ENCODE results near the gene TSHZ3. TPM values are rescaled to one million over a fixed set of nuclear protein-coding genes. Genes with fewer than 3 reads are reported as not detected.

Gene TSHZ3
- total RNA-seq, 4 donors from 2014 or later, result 15.0 to 18.8 (median 18.1) TPM

- no peak overlapping the region for H3K27ac ChIP-seq
- no peaks in the 10 kb centered on the region for H3K9me3 ChIP-seq
- peaks cover 17 to 23% of the 10 kb centered on the region in 2 donors for H3K4me1 ChIP-seq
- no peak for DNase-seq
- intact Hi-C loops (cut with DNase I), result no loop called here
- H3K36me3 ChIP-seq, result no peaks in the 10 kb centered on the region
- TF ChIP-seq CTCF (IDR thresholded peaks at IDR 0.05), result no peak
- 76 to 84% methylated on average over 8 to 9 of the region's 9 CpGs for WGBS, 2 donors
- H3K27me3 ChIP-seq, result no peaks in the 10 kb centered on the region
- no peak overlapping the region for H3K4me3 ChIP-seq (replicated peaks in 1 of 3)
Measured at GRCh38 chr19:31263328-31263727, 85.9 kb downstream of the TSHZ3 start.

- no peak overlapping the region for H3K4me3 ChIP-seq (replicated peaks in 1 of 3)
- TF ChIP-seq POLR2A (IDR thresholded peaks at IDR 0.05), result no peak
- no peak for TF ChIP-seq CTCF (IDR thresholded peaks at IDR 0.05)
Measured at GRCh38 chr19:31262725-31263191, 86.5 kb downstream of the TSHZ3 start.

GRCh38 chr19:31261603-31262212 lies 87.5 kb downstream of the TSHZ3 start:
- no peak for TF ChIP-seq CTCF (IDR thresholded peaks at IDR 0.05)
- no peak for TF ChIP-seq POLR2A (IDR thresholded peaks at IDR 0.05)
- intact Hi-C loops (cut with DNase I), result no loop called here

More at GRCh38 chr19:31262725-31263191, 86.5 kb downstream of the TSHZ3 start:
- intact Hi-C loops (cut with DNase I), result no loop called here
- Histone ChIP-seq H3K27me3 (no peaks in the 10 kb centered on the region), H3K9me3 (no peaks in the 10 kb centered on the region), H3K4me1 (peaks cover 17 to 23% of the 10 kb centered on the region in 2 donors), H3K36me3 (no peaks in the 10 kb centered on the region), H3K27ac (no peak overlapping the region)
- 57 to 71% methylated on average over 10 of the region's 10 CpGs for WGBS, 2 donors
- no peak for DNase-seq

DNA sequence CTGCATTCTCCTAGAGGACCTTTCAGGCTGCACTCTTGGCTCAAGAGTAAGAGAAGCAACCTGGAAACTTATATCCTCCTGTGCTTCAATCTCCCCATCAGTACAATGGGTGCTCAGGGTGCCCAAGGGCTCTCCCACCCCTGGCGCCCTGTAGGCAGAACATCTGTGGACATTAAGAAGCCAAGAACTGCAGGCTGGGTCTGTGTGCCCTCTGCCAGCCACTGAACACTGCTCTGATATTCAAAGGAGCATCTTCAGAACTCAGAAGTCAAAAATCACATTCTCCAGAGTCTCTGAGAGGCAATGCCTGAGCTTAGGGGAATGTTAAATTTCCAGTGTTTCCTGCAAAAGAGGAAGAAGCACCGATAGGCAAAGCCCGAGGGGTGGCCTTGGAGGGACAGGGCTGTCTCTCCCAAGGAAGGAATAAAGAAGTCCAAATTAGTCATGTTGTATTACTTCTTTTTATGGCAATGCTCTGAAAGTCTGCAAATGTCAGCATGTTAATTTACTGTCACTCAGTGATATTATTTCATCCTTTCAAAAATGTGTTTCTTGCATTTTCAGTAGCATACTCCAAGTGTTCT lies 88.1 kb downstream of the TSHZ3 start:
- intact Hi-C loops (cut with DNase I), result no loop called here
- H3K27me3 ChIP-seq, result no peaks in the 10 kb centered on the region
- H3K9me3 ChIP-seq, result no peaks in the 10 kb centered on the region
- no peak for TF ChIP-seq POLR2A (IDR thresholded peaks at IDR 0.05)
- no peak for TF ChIP-seq CTCF (IDR thresholded peaks at IDR 0.05)
- no peak overlapping the region for H3K4me3 ChIP-seq (replicated peaks in 1 of 3)
- no peak for DNase-seq
- H3K4me1 ChIP-seq, result peaks cover 17 to 23% of the 10 kb centered on the region in 2 donors
- no peak overlapping the region for H3K27ac ChIP-seq
- WGBS, 2 donors, result 75 to 76% methylated on average over 3 of the region's 3 CpGs
- H3K36me3 ChIP-seq, result no peaks in the 10 kb centered on the region

More at GRCh38 chr19:31261603-31262212, 87.5 kb downstream of the TSHZ3 start:
- no peak overlapping the region for H3K27ac ChIP-seq
- no peaks in the 10 kb centered on the region for H3K36me3 ChIP-seq
- no peaks in the 10 kb centered on the region for H3K9me3 ChIP-seq
- H3K27me3 ChIP-seq, result no peaks in the 10 kb centered on the region
- H3K4me1 ChIP-seq, result peaks cover 17 to 23% of the 10 kb centered on the region in 2 donors
- no peak for DNase-seq
- H3K4me3 ChIP-seq (replicated peaks in 1 of 3), result no peak overlapping the region
- 64 to 65% methylated on average over 11 of the region's 11 CpGs for WGBS, 2 donors
